HCEC 1CT (cell line): ENCODE data around the gene COPE.

Experiments
- DNase-seq: peaks from one replicate; pipeline ENCODE4 v3.0.0-alpha.2; 2017

Gene COPE

GRCh38 chr19:18865106-18865972 is 53.8 kb downstream of the COPE start:
- DNase-seq: no peak

DNA sequence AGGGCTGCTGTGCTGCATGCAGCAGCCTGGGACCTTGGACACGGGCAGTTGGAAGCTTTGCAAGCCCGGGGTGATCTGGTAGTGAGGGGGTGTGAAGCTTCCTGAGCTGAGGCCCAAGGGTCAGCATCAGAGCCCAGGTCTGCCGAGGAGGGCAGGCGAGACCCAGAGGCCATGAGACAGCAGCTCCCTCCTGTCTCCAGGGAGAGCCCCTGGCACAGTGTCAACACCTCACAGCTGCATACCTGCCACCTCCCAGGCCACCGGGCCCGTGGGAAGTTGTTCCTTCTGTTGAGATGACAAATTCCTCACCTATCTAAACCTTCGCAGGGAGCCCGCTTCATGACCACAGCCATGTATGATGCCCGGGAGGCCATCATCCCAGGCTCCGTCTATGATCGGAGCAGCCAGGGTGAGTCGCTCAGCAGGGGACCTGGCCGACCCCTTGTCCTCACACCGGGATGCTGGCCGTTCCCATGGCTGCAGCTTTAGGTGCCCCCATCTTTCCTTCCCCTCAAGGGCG is 55.3 kb downstream of the COPE start:
- DNase-seq: no peak

- DNase-seq: no peak
These were observed 56.0 kb downstream of the COPE start for GRCh38 chr19:18862976-18863842.

DNA sequence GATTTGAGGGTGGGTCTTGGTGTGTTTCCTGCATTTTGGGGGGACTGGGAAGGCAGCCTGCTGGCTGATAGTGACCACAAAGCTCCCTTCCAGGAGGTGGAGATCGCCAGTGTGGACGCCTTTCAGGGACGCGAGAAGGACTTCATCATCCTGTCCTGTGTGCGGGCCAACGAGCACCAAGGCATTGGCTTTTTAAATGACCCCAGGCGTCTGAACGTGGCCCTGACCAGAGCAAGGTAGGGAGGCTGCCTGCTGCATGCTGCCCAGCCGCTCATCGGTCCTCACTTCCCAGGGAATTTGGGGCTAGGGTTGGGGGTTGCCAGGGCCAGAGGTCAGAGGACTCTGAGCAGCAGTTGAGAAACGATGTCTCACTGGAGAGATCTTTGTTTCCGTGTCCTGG is 57.3 kb downstream of the COPE start:
- no peak for DNase-seq

GRCh38 chr19:18861235-18861634 is 58.0 kb downstream of the COPE start:
- DNase-seq: no peak

DNA sequence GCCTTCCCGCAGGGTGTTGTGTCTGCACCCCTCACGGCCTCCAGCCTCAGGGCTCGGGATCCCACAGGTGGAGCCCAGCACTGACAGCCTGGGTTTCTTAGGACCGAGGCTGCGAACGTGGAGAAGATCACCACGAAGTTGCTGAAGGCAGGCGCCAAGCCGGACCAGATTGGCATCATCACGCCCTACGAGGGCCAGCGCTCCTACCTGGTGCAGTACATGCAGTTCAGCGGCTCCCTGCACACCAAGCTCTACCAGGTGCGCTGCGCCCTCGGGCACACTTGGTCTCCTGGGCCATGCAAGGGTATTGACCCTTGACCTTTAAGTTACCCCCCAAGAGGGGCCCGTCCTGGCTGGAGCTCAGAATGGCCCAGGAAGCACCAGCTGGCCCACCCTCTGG is 58.5 kb downstream of the COPE start:
- DNase-seq: no peak

DNA sequence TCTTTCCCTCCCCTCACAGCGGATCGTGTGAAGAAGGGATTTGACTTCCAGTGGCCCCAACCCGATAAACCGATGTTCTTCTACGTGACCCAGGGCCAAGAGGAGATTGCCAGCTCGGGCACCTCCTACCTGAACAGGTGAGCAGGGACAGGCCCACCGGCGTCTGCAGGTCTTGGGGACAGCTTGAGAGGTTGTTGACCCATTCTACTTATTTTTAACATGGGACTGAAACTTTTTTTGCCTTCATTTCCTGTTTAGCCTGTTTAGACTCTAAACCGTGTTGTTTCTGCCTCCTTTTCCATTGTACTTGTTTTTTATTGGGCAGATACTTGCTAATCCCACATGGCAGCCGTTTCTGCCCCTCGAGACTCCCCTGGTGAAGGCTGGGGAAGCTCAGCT is 58.9 kb downstream of the COPE start:
- DNase-seq: no peak

DNA sequence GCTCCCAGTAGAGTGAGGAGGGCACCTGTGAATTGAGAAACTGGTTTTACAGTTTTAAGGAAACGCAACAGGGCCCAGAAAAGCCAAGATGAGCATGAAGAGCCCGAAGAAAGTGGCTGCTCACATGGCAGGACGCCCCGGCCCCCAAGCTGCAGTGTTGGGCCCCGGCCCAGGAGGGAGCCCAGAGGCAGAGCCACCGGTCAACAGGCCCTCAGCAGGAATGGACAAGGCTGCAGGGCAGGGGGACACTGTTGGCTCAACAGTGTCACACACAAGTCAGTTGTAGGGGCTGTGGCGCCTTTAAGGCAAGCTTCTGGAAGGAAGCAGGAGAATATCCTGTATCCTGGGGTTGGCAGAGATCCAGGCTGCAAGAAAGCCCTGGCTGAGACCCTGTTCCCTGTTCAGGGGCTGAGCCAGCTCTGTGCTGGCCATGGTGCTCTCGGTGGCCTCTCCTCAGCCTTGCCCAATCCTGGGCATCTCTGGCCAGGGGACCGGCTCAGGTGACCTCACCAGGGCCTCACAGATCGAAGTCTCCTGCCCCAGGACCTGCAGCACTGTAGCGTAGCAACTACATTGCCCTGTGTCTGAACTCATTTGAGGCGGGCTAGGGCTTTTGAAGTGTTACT is 59.4 kb downstream of the COPE start:
- no peak for DNase-seq

GRCh38 chr19:18858906-18859646 is 60.1 kb downstream of the COPE start:
- no peak for DNase-seq

GRCh38 chr19:18857223-18857622 is 62.0 kb downstream of the COPE start:
- DNase-seq: no peak

DNA sequence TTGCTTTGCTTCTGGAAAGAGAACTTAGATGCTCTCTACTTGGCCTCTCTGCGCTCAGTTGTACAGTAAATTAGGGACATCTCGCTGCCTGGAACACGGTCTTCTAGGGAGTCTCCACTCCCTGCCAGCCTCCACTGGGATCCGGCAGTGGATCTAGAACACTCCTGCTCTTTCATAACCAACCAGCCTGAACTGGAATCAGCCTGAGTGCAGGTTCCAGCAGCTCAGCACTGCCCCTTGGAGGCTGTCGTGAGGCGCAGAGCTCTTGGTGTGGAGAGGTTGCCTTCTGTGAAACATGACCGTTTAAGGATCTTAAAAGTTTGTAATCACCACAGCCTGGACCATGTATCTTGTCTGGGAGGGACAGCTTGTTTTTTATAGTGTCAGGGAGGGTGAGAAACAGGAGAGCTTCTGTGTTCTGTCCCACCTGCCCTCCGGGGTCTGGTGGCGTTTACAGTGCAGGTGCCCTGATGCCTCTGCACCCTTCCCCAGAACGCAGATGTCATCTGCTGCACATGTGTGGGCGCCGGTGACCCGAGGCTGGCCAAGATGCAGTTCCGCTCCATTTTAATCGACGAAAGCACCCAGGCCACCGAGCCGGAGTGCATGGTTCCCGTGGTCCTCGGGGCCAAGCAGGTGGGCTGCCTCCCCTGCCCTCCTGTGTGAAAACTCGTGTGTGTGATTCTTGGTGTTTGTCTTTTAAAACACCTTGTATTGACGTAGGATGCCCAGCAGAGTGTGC is 62.6 kb downstream of the COPE start:
- peak; percentile 25 for DNase-seq

DNA sequence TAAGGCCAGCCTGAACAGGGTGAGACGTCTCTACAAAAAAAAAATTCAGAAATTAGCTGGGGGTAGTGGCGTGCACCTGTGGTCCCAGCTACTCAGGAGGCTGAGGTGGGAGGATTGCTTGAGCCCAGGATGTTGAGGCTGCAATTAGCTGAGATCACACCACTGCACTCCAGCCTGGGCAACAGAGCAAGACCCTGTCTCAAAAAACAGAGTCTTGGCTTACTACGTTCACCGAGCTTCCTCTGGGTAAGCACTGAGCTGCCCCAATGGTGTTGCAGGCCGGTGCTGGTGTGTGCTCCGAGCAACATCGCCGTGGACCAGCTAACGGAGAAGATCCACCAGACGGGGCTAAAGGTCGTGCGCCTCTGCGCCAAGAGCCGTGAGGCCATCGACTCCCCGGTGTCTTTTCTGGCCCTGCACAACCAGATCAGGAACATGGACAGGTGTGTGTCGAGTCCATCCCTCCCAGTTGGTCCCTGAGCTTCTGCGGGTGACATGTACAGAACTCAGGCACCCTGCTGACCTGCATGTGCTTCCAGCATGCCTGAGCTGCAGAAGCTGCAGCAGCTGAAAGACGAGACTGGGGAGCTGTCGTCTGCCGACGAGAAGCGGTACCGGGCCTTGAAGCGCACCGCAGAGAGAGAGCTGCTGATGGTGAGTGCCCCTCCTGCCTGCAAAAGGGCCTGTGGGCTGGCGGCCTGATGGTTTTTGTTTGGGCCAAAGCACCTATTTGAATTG is 63.4 kb downstream of the COPE start:
- DNase-seq: no peak

GRCh38 chr19:18854982-18855381 is 64.2 kb downstream of the COPE start:
- no peak for DNase-seq

DNA sequence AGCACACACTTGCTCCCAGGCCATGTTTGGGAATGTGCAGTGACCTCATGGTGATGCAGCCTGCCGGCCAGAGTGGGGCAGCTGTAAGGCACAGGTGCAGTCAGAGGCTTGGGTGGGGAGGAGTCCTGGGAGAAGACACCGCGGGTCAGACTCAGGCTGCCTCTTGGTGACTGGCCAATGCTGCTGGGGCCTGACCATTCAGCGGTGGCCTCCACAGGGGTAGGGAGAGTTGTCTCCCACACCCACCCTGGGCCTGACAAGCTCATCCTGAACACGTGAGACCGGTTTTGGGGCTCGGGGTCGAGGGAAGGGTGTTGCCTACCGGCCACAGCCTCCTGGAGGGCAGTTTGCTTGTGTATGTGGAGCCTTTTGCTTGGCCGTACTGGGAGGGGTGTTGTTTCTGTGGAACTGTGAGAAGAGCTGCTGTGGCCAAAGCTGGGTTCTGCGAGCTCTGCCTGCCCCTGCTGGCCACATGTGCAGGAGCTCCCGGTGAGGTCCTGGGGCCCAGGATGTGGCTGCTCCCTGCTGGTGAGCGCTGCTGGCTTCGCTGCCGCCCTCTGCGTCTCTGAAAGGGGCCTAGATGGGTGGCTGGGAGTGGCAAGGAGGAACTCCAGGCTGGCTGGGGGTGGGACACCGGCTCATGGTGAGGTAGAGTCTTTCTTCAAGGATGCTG is 65.3 kb downstream of the COPE start:
- DNase-seq: no peak

GRCh38 chr19:18852648-18853047 is 66.5 kb downstream of the COPE start:
- DNase-seq: no peak

GRCh38 chr19:18851673-18852325 is 67.4 kb downstream of the COPE start:
- DNase-seq: no peak

DNA sequence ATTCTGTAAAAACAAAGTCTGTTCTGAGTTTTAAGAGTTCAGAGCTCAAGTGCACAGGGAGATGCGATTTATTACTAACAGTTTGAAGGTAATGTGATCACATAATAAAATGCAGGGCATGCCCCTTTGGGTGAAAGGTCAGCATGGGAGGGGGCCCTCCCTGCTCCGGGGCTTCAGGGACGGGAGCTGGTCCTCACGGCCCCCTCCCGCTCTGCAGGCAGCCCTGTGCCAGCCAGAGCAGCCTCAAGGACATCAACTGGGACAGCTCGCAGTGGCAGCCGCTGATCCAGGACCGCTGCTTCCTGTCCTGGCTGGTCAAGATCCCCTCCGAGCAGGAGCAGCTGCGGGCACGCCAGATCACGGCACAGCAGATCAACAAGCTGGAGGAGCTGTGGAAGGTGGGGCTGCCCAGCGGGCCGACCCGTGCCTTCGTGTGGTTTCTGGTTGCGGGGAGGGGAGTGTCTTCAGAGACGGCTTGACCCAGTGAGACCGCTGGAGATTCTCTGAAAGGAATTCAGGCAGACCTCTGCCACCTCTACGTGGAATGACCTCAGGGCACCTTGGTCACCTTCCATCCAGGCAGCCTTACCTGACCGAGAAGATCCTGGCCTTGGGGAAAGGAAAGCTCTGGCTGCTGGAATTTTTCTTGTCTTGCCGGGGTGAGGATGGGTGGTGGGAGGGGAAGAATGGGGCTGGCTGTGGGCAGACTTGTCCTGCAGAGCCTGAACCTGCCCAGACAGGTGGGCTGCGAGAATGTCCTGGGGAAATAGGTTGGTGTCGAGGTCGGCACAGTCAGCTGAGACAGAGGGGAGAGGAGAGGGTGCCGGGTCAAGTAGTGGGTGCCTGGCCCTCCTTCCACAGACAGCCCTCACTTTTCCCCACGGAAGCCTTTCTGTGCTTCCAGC is 68.5 kb downstream of the COPE start:
- DNase-seq: no peak

DNA sequence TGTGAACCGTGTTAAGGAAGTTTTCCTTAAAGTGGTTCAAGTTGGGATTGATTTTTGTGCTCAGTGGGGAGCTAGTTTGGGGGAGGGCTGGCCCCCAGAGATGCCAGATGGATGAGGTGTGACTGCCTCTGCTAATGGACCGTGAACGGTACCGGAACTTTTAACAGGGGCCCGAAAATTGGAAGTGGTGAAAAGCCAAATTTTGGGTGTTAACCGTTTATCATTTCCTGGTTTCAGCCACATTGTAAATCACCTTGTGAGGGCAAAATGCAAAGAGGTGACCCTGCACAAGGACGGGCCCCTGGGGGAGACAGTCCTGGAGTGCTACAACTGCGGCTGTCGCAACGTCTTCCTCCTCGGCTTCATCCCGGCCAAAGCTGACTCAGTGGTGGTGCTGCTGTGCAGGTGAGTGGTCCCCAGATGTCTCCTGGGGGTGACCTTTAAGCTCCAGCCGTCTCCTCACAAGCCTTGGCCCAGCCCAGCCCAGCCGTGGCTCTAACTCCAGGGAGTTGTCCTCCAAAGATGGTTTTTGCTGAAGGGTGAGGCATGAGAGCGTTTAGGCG is 69.3 kb downstream of the COPE start:
- DNase-seq: no peak
